T-helper 2 cell treated with Interferon-gamma antibody and Interleukin-4, amounts not matched to agents 100 ng/mL and 5 ng/mL, for 36 hours (primary cell): ENCODE results near the gene SERINC2. TPM values are rescaled to one million over a fixed set of nuclear protein-coding genes. Genes with fewer than 3 reads are reported as not detected.
"Not testable (repeated sequence)": the region's sequence is repeated elsewhere in the genome, so short reads cannot be mapped to it uniquely, and the experiment has no call there.

ENCODE experiments used
- intact Hi-C: fragments of 100-400 bp; cut with micrococcal nuclease; formaldehyde crosslinking; loops from one replicate; pipeline ENCODE4 v1.15.1; 2023
- total RNA-seq: library from RNA; stranded (reverse); gene quantifications from 2 replicates; pipeline ENCODE4 v1.2.3, GENCODE V29; 2022

SERINC2 gene
- total RNA-seq, 1 donor from 2014 or later: not detected

- intact Hi-C loops: no loop called here
These were observed 490 bp downstream of the SERINC2 start for GRCh38 chr1:31413405-31414001.

DNA sequence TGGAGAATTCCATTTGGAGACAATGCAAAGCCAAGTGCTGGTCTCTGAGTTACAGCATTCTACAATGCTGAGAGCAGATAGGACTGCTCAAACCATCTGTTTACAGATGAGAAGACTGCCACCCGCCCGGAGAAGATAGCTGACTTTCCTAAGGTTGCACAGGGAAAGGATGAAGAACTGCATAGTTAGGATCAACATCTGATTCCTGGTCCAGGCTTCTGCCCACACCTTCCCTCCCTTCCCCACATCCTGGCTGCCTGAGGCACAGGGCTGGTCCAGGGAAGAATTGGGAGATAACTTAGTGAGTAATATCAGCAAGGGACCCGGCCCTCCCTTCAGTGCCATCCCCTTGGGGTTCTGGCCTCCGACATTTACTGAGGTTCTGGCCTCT, 2.0 kb downstream of the SERINC2 start:
- intact Hi-C loops: no loop called here

- intact Hi-C loops: no loop called here
These were observed 2.6 kb downstream of the SERINC2 start for GRCh38 chr1:31415658-31416057.

GRCh38 chr1:31416101-31416736, 3.2 kb downstream of the SERINC2 start:
- intact Hi-C loops: no loop called here

- intact Hi-C loops: no loop called here
These were observed 4.1 kb downstream of the SERINC2 start for GRCh38 chr1:31417148-31417547.

DNA sequence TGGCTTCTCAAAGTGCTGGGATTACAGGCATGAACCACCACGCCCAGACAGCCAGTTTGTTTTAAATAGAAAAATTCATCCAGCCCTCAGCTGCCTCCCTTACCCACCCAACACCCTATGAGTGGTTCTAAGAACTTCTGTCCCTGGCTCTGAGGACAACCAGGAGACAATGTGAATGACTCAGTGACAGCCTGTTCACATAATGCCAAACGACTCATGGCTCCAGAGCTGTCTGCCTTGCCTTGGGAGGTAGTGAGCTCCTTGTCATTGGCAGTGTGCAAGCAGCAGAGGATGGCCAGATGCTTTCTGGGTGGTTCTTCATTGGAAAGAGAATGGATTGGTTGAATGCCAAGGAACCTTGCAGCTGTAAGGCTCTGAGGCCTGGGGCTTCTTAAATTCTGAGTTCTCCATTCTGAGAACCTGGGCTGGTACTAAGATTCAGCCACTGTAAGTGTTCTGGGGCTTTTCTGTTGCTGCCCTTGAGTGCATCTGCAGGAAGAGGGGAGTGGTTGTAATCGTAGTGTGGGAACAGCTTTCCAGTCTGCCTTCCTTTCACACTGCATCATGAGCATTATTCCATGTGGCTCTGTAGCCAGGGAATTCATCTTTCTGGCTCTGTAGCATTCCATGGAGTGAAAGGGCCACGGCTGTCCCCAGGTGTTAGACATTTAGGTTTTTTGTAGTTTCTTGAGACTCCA, 5.8 kb downstream of the SERINC2 start:
- intact Hi-C loops: no loop called here

GRCh38 chr1:31420716-31421115, 7.7 kb downstream of the SERINC2 start:
- intact Hi-C loops: loop anchor here (2.0 to 5.0 kb wide), 3 partner anchors 26 to 258 kb away; no protein-coding TSS in a partner anchor

DNA sequence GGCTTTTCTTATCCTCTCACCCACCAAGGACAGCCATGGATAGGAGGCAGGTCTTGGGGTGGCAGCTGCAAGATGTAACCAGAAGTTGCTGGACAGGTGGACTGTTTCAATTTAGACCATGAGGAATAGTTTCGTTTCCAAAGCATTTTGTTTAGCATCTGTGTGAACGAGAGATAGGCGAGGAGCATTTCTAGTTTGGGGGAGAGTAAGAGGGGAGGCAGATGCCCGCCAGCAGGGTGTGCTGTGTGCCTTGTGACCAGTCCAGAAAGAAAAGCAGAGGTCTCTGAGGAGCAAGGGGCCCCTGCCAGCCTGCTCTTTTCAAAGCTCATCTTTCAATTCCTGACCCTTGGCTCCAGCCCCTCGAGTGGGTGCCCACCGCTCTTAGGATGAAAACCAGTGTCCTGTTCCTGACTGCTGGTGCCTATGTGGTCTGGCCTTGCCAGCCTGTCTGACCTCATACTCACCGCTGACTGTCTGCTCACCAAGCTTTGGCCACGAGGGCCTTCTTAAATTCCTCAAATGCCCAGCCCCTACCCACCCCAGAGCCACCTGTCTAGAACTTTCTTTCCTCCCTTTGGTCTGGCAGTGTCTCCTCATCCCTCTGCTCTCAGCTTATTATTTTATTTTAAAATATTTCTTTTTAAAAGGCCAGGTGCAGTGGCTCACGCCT, 8.5 kb downstream of the SERINC2 start:
- intact Hi-C loops: loop anchor here (2.0 to 5.0 kb wide), 3 partner anchors 27 to 259 kb away; no protein-coding TSS in a partner anchor

DNA sequence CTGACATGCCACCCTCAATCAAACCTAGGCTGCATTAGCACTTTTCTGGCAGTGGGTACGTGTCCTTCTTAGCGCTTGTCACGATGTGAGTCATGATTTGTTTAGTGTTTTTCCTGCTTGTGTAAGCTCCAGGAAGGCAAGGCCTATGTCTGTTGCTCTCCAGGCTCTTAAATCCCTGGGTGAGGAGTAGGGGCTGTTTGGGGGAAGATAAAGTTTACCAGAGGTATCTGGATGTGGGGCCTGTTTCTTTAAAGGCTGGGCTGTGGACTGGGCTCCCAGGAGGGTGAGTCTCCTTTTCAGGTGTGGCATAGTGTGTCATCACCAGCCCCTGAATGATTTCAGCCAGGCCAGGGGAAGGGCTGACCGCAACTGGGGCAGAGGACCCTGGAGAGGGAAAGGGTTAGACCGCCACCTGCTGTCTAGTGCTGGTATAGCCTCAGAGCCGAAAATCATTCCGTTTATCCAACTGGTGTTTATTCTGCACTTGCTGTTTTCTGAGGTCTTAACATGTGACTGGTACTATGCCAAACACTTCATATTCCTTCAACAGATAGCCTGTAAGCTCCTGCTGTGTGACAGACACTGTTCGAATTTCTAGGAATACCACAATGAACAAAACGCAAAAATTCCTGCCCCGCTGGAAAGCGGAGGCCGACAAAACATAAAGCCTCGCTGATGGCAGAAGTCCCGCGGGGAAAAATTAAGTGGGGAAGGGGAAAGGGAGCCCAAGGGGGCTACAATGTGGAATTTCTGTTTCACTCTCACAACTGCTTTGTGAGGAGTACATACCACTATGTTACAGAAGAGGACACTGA, 9.7 kb downstream of the SERINC2 start:
- intact Hi-C loops: loop anchor here (5.0 kb wide), 2 partner anchors 240 to 260 kb away; no protein-coding TSS in a partner anchor

GRCh38 chr1:31423418-31423947, 10.5 kb downstream of the SERINC2 start:
- intact Hi-C loops: loop anchor here (5.0 kb wide), 2 partner anchors 241 to 261 kb away; no protein-coding TSS in a partner anchor

DNA sequence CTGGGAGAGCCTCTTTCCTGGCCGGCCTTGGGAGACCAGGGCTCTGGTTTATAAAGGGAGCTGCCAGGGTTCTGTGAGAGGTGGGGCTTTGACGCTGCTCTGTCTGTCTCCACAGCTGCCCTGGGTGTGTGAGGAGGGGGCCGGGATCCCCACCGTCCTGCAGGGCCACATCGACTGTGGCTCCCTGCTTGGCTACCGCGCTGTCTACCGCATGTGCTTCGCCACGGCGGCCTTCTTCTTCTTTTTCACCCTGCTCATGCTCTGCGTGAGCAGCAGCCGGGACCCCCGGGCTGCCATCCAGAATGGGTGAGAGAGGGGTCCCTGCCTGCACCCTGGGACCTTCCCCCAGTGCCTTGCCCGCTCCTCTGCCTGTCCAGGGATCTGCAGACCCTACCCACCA, 11.6 kb downstream of the SERINC2 start:
- intact Hi-C loops: loop anchor here (5.0 kb wide), 2 partner anchors 242 to 262 kb away; no protein-coding TSS in a partner anchor

GRCh38 chr1:31425301-31426081, 12.5 kb downstream of the SERINC2 start:
- intact Hi-C loops: no loop called here

DNA sequence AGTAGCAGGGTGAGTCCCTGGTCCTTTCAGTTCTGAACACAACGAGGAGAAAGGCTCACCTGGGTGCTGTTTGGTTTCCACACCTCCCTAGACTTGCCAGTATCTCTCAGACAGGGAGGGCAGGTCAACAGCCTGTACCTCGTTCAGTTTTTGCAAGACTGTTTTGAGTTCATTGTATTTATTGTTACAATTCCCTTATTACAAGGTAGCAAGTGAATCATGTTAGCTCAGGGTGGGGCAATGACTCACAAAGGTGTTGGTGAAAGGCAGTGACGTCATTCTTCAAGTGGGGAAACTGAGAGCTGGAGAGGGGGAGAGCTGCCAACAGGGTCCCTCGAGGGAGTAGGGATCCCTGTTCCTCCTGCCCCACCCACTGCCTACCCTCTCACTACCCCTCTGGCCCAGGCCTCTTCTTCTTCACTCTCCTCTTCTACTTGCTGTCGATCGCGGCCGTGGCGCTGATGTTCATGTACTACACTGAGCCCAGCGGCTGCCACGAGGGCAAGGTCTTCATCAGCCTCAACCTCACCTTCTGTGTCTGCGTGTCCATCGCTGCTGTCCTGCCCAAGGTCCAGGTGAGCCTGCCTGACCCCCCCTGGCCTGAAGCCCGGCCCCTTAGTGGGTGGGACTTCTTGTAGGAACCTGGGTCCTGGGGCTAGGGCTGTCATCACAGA, 13.4 kb downstream of the SERINC2 start:
- intact Hi-C loops: no loop called here

DNA sequence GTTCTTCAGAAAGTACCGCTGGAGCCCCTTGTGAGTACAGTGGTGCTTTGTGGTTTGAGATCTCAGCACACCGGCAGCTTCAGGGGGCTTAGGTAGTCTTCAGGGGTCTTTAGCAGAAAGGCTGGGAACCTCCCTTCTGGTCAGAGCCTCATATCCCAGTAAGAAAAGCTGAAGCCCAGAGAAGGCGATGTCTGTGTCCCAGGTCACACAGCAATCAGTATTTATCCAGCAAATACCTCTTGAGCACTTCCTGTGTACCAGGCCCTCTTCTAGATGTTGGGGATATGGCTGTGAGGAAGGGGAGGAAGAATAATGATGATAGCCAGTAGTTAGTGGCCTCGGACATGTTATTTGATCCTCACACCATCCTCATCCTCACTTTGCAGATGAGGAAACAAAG, 14.3 kb downstream of the SERINC2 start:
- intact Hi-C loops: no loop called here

- intact Hi-C loops: no loop called here
These were observed 15.6 kb downstream of the SERINC2 start for GRCh38 chr1:31428436-31429221.

DNA sequence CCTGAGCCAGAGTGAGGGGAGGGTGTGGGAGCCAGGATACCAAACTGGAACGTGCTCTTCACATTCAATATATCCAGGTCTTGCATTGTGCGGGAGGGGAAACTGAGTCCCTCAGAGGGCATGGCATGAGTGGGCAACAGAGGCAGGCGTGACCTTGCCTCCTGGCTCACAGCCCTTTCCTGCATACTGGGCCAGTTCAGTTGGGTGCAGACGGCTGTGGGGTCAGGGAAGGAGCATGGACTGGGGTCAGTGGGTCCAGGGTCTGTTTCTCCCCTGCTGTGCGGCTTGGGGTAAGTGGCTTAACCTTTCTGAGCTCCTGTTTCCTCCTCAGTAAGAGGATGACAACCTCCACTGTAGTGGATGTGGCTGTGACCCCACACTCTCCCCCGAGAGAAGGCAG, 16.6 kb downstream of the SERINC2 start:
- intact Hi-C loops: no loop called here

GRCh38 chr1:31431351-31432257, 18.6 kb downstream of the SERINC2 start:
- intact Hi-C loops: not testable (repeated sequence)
